ENCODE measurements around the gene FHIT.

FHIT gene

GRCh38 chr3:59970796-59971195 is 1280.5 kb downstream of the FHIT start:
- no peak overlapping the region for H3K4me3 ChIP-seq (ENCODE audit: low read depth in 1 of 2, low read length in 1 of 2)
- H3K36me3 ChIP-seq, result no peaks in the 10 kb centered on the region
- TF ChIP-seq CTCF (IDR thresholded peaks at IDR 0.05), result no peak
- H3K27me3 ChIP-seq, result no peaks in the 10 kb centered on the region
- H3K27ac ChIP-seq, result no peak overlapping the region
- H3K4me1 ChIP-seq (ENCODE audit: control insufficient read depth in 1 of 2, insufficient read depth in 1 of 2, low read depth in 1 of 2, low read length in 1 of 2), result no peaks in the 10 kb centered on the region
- no peaks in the 10 kb centered on the region for H3K9me3 ChIP-seq

GRCh38 chr3:59970376-59970775 is 1280.9 kb downstream of the FHIT start:
- TF ChIP-seq CTCF (IDR thresholded peaks at IDR 0.05), result no peak
- Histone ChIP-seq H3K9me3 (no peaks in the 10 kb centered on the region), H3K27me3 (no peaks in the 10 kb centered on the region), H3K4me1 (ENCODE audit: control insufficient read depth in 1 of 2, insufficient read depth in 1 of 2, low read depth in 1 of 2, low read length in 1 of 2) (no peaks in the 10 kb centered on the region), H3K36me3 (no peaks in the 10 kb centered on the region), H3K27ac (no peak overlapping the region), H3K4me3 (ENCODE audit: low read depth in 1 of 2, low read length in 1 of 2) (no peak overlapping the region)

GRCh38 chr3:59968513-59969045 is 1282.7 kb downstream of the FHIT start:
- no peaks in the 10 kb centered on the region for H3K4me1 ChIP-seq (ENCODE audit: control insufficient read depth in 1 of 2, insufficient read depth in 1 of 2, low read depth in 1 of 2, low read length in 1 of 2)
- no peak for TF ChIP-seq CTCF (IDR thresholded peaks at IDR 0.05)
- H3K27ac ChIP-seq, result no peak overlapping the region
- no peaks in the 10 kb centered on the region for H3K27me3 ChIP-seq
- H3K36me3 ChIP-seq, result no peaks in the 10 kb centered on the region
- H3K9me3 ChIP-seq, result no peaks in the 10 kb centered on the region
- H3K4me3 ChIP-seq (ENCODE audit: low read depth in 1 of 2, low read length in 1 of 2), result no peak overlapping the region

GRCh38 chr3:59963676-59964075 is 1287.6 kb downstream of the FHIT start:
- H3K36me3 ChIP-seq, result no peaks in the 10 kb centered on the region
- no peaks in the 10 kb centered on the region for H3K4me1 ChIP-seq (ENCODE audit: control insufficient read depth in 1 of 2, insufficient read depth in 1 of 2, low read depth in 1 of 2, low read length in 1 of 2)
- no peak overlapping the region for H3K4me3 ChIP-seq (ENCODE audit: low read depth in 1 of 2, low read length in 1 of 2)
- H3K27ac ChIP-seq, result no peak overlapping the region
- no peaks in the 10 kb centered on the region for H3K27me3 ChIP-seq
- no peak for TF ChIP-seq CTCF (IDR thresholded peaks at IDR 0.05)
- no peaks in the 10 kb centered on the region for H3K9me3 ChIP-seq

DNA sequence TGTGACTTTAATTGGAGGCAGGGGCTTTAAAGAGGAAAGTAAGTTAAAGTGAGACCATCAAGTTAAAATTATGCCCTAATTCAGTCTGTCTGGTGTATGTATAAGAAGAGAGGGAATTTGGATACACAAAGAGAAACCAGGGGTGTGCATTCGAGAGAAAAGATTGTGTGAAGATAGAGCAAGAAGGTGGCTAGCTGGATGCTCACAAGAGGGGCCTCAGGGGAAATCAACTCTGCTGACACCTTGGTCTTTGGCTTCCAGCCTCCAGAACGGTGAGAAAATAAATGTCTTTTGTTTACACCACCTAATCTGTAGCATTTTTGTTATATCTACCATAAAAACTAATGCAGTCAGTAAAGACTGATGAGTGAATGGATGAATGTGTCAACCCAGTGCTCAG is 1294.1 kb downstream of the FHIT start:
- Histone ChIP-seq H3K9me3 (no peaks in the 10 kb centered on the region), H3K36me3 (no peaks in the 10 kb centered on the region), H3K27me3 (no peaks in the 10 kb centered on the region), H3K4me3 (ENCODE audit: low read depth in 1 of 2, low read length in 1 of 2) (no peak overlapping the region), H3K4me1 (ENCODE audit: control insufficient read depth in 1 of 2, insufficient read depth in 1 of 2, low read depth in 1 of 2, low read length in 1 of 2) (no peaks in the 10 kb centered on the region), H3K27ac (no peak overlapping the region)
- TF ChIP-seq CTCF (IDR thresholded peaks at IDR 0.05), result no peak

GRCh38 chr3:59953104-59953503 is 1298.1 kb downstream of the FHIT start:
- TF ChIP-seq CTCF (IDR thresholded peaks at IDR 0.05), result no peak
- Histone ChIP-seq H3K4me1 (ENCODE audit: control insufficient read depth in 1 of 2, insufficient read depth in 1 of 2, low read depth in 1 of 2, low read length in 1 of 2) (no peaks in the 10 kb centered on the region), H3K9me3 (no peaks in the 10 kb centered on the region), H3K4me3 (ENCODE audit: low read depth in 1 of 2, low read length in 1 of 2) (no peak overlapping the region), H3K36me3 (no peaks in the 10 kb centered on the region), H3K27ac (no peak overlapping the region), H3K27me3 (no peaks in the 10 kb centered on the region)

Data from neutrophil (primary cell).